ENCODE results near the gene USP35.
"Not testable (repeated sequence)": the region's sequence is repeated elsewhere in the genome, so short reads cannot be mapped to it uniquely, and the experiment has no call there.

USP35 gene

GRCh38 chr11:78170874-78171549 is 17.7 kb upstream of the USP35 start:
- Histone ChIP-seq H3K9me2 (ENCODE audit: low read depth, low read length) (no peaks in the 10 kb centered on the region), H3F3A (ENCODE audit: insufficient read depth, low read length) (no peaks in the 10 kb centered on the region), H3K9me3 (ENCODE audit: low read length) (no peaks in the 10 kb centered on the region), H3K4me1 (ENCODE audit: insufficient read depth, low read length, severe bottlenecking) (no peaks in the 10 kb centered on the region), H3K4me2 (ENCODE audit: low read length) (no peak overlapping the region), H3K27ac (ENCODE audit: low read depth, low read length, poor library complexity, severe bottlenecking) (no peak overlapping the region), H3K79me2 (ENCODE audit: insufficient read depth, low read length) (no peaks in the 10 kb centered on the region), H3K4me3 (ENCODE audit: low read depth, low read length, poor library complexity, severe bottlenecking) (no peak overlapping the region), H2AFZ (ENCODE audit: low read length) (no peak overlapping the region), H3K27me3 (ENCODE audit: insufficient read depth, low read length) (no peaks in the 10 kb centered on the region), H3K9ac (ENCODE audit: low read length) (no peak overlapping the region), H4K20me1 (ENCODE audit: insufficient read depth, low read length) (no peaks in the 10 kb centered on the region), H3K36me3 (ENCODE audit: insufficient read depth, low read length) (no peaks in the 10 kb centered on the region; the same call in 1 of the 2 replicates)
- TF ChIP-seq EZH2 (IDR thresholded peaks at IDR 0.05; ENCODE audit: borderline replicate concordance, low read length) (no peak), CTCF (IDR thresholded peaks at IDR 0.05; ENCODE audit: low read length) (no peak)

GRCh38 chr11:78171951-78172350 is 16.8 kb upstream of the USP35 start:
- H3F3A ChIP-seq (ENCODE audit: insufficient read depth, low read length), result no peaks in the 10 kb centered on the region
- no peak overlapping the region for H3K4me3 ChIP-seq (ENCODE audit: low read depth, low read length, poor library complexity, severe bottlenecking)
- no peaks in the 10 kb centered on the region for H3K4me1 ChIP-seq (ENCODE audit: insufficient read depth, low read length, severe bottlenecking)
- no peak overlapping the region for H3K4me2 ChIP-seq (ENCODE audit: low read length)
- no peaks in the 10 kb centered on the region for H4K20me1 ChIP-seq (ENCODE audit: insufficient read depth, low read length)
- no peaks in the 10 kb centered on the region for H3K9me3 ChIP-seq (ENCODE audit: low read length)
- H3K79me2 ChIP-seq (ENCODE audit: insufficient read depth, low read length), result no peaks in the 10 kb centered on the region
- H3K36me3 ChIP-seq (ENCODE audit: insufficient read depth, low read length), result no peaks in the 10 kb centered on the region; the same call in 1 of the 2 replicates
- H3K9me2 ChIP-seq (ENCODE audit: low read depth, low read length), result no peaks in the 10 kb centered on the region
- no peaks in the 10 kb centered on the region for H3K27me3 ChIP-seq (ENCODE audit: insufficient read depth, low read length)
- no peak overlapping the region for H2AFZ ChIP-seq (ENCODE audit: low read length)
- TF ChIP-seq CTCF (IDR thresholded peaks at IDR 0.05; ENCODE audit: low read length) (no peak), EZH2 (IDR thresholded peaks at IDR 0.05; ENCODE audit: borderline replicate concordance, low read length) (no peak)
- no peak overlapping the region for H3K9ac ChIP-seq (ENCODE audit: low read length)
- H3K27ac ChIP-seq (ENCODE audit: low read depth, low read length, poor library complexity, severe bottlenecking), result no peak overlapping the region

- not testable (repeated sequence) for H3K27me3 ChIP-seq (ENCODE audit: insufficient read depth, low read length); H3K4me1 ChIP-seq (ENCODE audit: insufficient read depth, low read length, severe bottlenecking); H4K20me1 ChIP-seq (ENCODE audit: insufficient read depth, low read length); H3K4me2 ChIP-seq (ENCODE audit: low read length); H3K79me2 ChIP-seq (ENCODE audit: insufficient read depth, low read length); H3K4me3 ChIP-seq (ENCODE audit: low read depth, low read length, poor library complexity, severe bottlenecking); H3K9me2 ChIP-seq (ENCODE audit: low read depth, low read length); H2AFZ ChIP-seq (ENCODE audit: low read length); H3K36me3 ChIP-seq (ENCODE audit: insufficient read depth, low read length); H3K9ac ChIP-seq (ENCODE audit: low read length); H3F3A ChIP-seq (ENCODE audit: insufficient read depth, low read length); H3K9me3 ChIP-seq (ENCODE audit: low read length); H3K27ac ChIP-seq (ENCODE audit: low read depth, low read length, poor library complexity, severe bottlenecking)
Measured at GRCh38 chr11:78175862-78176261, 12.9 kb upstream of the USP35 start.

- Histone ChIP-seq H2AFZ (ENCODE audit: low read length) (no peak overlapping the region), H3F3A (ENCODE audit: insufficient read depth, low read length) (no peaks in the 10 kb centered on the region), H3K27ac (ENCODE audit: low read depth, low read length, poor library complexity, severe bottlenecking) (no peak overlapping the region), H3K9me2 (ENCODE audit: low read depth, low read length) (no peaks in the 10 kb centered on the region), H3K9ac (ENCODE audit: low read length) (no peak overlapping the region), H3K4me3 (ENCODE audit: low read depth, low read length, poor library complexity, severe bottlenecking) (no peak overlapping the region), H3K79me2 (ENCODE audit: insufficient read depth, low read length) (no peaks in the 10 kb centered on the region), H4K20me1 (ENCODE audit: insufficient read depth, low read length) (no peaks in the 10 kb centered on the region), H3K36me3 (ENCODE audit: insufficient read depth, low read length) (no peaks in the 10 kb centered on the region; the same call in 1 of the 2 replicates), H3K27me3 (ENCODE audit: insufficient read depth, low read length) (no peaks in the 10 kb centered on the region), H3K9me3 (ENCODE audit: low read length) (no peaks in the 10 kb centered on the region), H3K4me1 (ENCODE audit: insufficient read depth, low read length, severe bottlenecking) (no peaks in the 10 kb centered on the region), H3K4me2 (ENCODE audit: low read length) (no peak overlapping the region)
- TF ChIP-seq CTCF (IDR thresholded peaks at IDR 0.05; ENCODE audit: low read length), result no peak
- TF ChIP-seq EZH2 (IDR thresholded peaks at IDR 0.05; ENCODE audit: borderline replicate concordance, low read length), result no peak
Measured at GRCh38 chr11:78176605-78177141, 12.0 kb upstream of the USP35 start.
